BJ (cell line): ENCODE results near the gene FLNB. TPM values are rescaled to one million over a fixed set of nuclear protein-coding genes. Genes with fewer than 3 reads are reported as not detected.

Experiments used
- CTCF ChIA-PET: fragments of 350-600 bp; formaldehyde crosslinking; extraction: SDS; loops from one replicate; lab custom pipeline; 2021; ENCODE audit warnings: antibody characterized with exemption, inconsistent platforms; lab: Yijun Ruan, JAX
- POLR2A ChIA-PET: fragments of 300-600 bp; sonication (Branson Sonifier 250); formaldehyde crosslinking; extraction: SDS; loops from one replicate; lab custom pipeline; 2021; ENCODE audit warnings: antibody characterized with exemption; lab: Charles Lee
- DNase-seq: peaks from one replicate; pipeline ENCODE4 v3.0.0-alpha.2; 2011; ENCODE audit warnings: low read depth
- H3K27me3 ChIP-seq: 2 replicates; pipeline ENCODE4 v1.6.0; 2011; ENCODE audit warnings: low read length; ENCODE audit not compliant: control insufficient read depth, insufficient read depth
- H3K36me3 ChIP-seq: 2 replicates; pipeline ENCODE4 v1.5.1; 2011; ENCODE audit warnings: low read length; ENCODE audit not compliant: control insufficient read depth, insufficient read depth
- H3K4me3 ChIP-seq: 2 replicates; pipeline ENCODE4 v1.5.1; 2011; ENCODE audit warnings: low read depth, mild to moderate bottlenecking, control low read depth, low read length
- polyA plus RNA-seq: library from polyadenylated mRNA; depleted of rRNA; stranded (reverse); fragments of >200 nt; gene quantifications from 2 replicates; pipeline ENCODE4 v1.2.3, GENCODE V29; 2011
- TF ChIP-seq, protein P1 (sequence below): IDR thresholded peaks from 2 replicates; pipeline ENCODE4 v1.5.1; 2011; ENCODE audit warnings: low read depth, mild to moderate bottlenecking, control low read depth, inconsistent platforms, low read length, moderate library complexity; ENCODE audit not compliant: insufficient read depth

The FLNB gene
- polyA plus RNA-seq, 1 experiment: 111 TPM

DNA sequence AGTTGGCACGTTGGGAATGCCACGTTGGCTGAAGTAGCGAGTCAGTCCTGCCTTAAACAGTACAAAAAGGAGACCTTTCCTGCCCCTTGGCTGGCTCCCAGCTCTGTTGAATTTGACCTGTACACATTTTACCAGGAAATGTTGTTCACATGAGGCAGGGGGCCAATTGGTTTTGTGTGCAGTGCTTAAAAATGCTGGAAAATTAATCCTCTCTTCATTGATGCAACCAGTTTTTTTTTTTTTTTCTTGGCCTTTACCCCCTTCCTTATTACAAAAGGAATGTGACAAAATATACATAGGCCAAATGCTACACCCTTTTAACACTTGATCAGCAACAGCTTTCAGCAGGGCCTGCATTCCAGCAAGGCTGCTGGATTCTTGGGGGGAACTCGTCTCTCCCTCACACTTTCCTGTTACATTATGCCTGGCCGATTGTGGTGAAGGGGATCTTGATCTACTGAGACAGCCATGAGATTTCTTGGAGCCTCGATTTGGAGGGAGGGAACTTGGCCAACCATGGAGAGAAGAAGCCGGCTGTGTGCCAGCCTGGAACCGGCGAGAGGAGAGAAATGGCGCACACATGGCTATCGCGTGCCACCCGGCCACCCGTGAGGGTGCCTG, 109.4 kb downstream of the FLNB start:
- TF ChIP-seq, protein P1, sequence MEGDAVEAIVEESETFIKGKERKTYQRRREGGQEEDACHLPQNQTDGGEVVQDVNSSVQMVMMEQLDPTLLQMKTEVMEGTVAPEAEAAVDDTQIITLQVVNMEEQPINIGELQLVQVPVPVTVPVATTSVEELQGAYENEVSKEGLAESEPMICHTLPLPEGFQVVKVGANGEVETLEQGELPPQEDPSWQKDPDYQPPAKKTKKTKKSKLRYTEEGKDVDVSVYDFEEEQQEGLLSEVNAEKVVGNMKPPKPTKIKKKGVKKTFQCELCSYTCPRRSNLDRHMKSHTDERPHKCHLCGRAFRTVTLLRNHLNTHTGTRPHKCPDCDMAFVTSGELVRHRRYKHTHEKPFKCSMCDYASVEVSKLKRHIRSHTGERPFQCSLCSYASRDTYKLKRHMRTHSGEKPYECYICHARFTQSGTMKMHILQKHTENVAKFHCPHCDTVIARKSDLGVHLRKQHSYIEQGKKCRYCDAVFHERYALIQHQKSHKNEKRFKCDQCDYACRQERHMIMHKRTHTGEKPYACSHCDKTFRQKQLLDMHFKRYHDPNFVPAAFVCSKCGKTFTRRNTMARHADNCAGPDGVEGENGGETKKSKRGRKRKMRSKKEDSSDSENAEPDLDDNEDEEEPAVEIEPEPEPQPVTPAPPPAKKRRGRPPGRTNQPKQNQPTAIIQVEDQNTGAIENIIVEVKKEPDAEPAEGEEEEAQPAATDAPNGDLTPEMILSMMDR: no peak
- Histone ChIP-seq H3K36me3 (peaks cover 27% of the 10 kb centered on the region), H3K27me3 (no peaks in the 10 kb centered on the region), H3K4me3 (no peak overlapping the region)
- ChIA-PET POLR2A (no interaction called here), CTCF (interaction anchor here (0.7 to 2.6 kb wide), 4 partner anchors 18 to 196 kb away, joined by 3 to 10 read pairs (median 4); partner anchors contain the start of gene FLNB)
- no peak for DNase-seq

DNA sequence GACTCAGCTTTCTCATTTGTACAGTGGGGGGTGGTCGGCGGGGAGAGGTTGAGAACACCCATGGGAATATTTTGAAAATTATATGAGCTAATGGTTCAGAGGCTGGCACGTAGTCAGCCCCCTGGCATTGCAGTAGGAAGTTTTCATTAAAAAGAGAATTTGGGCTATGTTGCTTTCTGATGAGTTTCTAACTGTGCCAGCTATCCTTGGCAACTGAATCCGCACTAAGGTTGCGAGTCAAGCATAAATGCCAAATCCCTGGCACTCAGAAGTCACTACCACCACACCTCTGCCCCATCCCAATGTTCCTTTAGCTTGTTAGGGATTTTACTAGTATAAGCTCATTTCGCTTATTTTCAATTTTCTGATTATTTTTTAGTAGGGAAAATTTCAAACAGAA, 111.0 kb downstream of the FLNB start:
- peaks cover 33% of the 10 kb centered on the region for H3K36me3 ChIP-seq
- ChIA-PET POLR2A (no interaction called here), CTCF (interaction anchor here (0.6 to 2.6 kb wide), 4 partner anchors 13 to 112 kb away, joined by 3 to 10 read pairs (median 4); no protein-coding TSS in a partner anchor)
- no peaks in the 10 kb centered on the region for H3K27me3 ChIP-seq
- TF ChIP-seq, protein P1: no peak
- DNase-seq: no peak
- H3K4me3 ChIP-seq: no peak overlapping the region

DNA sequence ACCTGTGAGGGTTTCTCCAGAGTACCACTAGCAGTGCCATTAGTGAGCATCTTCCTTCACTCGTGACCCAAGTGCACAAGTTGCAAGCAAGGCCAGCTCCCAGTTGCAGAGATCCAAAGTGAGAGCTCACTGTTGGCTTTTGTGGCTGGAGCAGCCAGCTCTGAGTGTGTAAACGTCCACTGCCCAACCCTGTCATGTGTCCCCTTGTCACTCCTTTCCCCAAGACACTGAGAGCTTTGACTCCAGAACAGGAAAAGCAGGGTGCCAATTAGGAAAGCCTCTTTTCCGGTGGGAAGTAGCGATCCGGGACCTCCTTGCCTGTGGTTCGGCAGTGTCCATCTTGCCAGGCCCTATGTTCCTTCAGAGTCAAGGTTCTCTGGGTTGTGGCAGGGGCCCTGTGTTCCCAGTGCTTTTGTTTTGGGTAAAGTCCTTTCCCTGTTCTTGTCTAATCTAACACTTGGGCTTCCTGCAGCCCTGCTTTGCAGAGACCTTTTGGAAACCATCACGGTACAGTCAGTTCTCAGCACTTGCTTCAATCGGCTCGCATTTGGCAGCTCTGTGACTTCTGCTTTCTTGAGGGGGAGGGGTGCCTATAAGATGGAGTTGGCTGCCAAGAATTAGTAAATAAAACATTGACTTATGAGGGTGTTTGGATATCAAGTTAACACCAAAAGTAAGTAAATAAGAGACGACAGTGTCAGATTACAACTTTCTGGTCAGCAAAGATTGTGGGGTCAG, 112.0 kb downstream of the FLNB start:
- TF ChIP-seq, protein P1: no peak
- no peak for DNase-seq
- H3K4me3 ChIP-seq: no peak overlapping the region
- H3K27me3 ChIP-seq: no peaks in the 10 kb centered on the region
- H3K36me3 ChIP-seq: peaks cover 37% of the 10 kb centered on the region
- ChIA-PET POLR2A (no interaction called here), CTCF (interaction anchor here (1.5 to 2.3 kb wide), 2 partner anchors 16 to 113 kb away, joined by 6 read pairs; no protein-coding TSS in a partner anchor)

DNA sequence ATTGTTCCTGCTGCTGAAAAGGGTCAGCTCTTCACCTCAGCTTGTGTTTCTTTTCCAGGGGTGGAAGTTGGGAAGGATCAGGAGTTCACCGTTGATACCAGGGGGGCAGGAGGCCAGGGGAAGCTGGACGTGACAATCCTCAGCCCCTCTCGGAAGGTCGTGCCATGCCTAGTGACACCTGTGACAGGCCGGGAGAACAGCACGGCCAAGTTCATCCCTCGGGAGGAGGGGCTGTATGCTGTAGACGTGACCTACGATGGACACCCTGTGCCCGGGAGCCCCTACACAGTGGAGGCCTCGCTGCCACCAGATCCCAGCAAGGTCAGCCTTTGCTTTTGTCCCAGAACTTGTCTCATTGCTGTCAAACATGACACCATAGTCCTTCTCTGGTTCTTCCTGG, 113.0 kb downstream of the FLNB start:
- ChIA-PET POLR2A (no interaction called here), CTCF (interaction anchor here (1.5 to 2.3 kb wide), 2 partner anchors 15 to 114 kb away, joined by 6 read pairs; no protein-coding TSS in a partner anchor)
- TF ChIP-seq, protein P1: no peak
- H3K36me3 ChIP-seq: peaks cover 35% of the 10 kb centered on the region
- no peak for DNase-seq
- H3K27me3 ChIP-seq: no peaks in the 10 kb centered on the region
- H3K4me3 ChIP-seq: no peak overlapping the region
